ENCODE measurements around the gene U2AF1L4.

The U2AF1L4 gene

DNA sequence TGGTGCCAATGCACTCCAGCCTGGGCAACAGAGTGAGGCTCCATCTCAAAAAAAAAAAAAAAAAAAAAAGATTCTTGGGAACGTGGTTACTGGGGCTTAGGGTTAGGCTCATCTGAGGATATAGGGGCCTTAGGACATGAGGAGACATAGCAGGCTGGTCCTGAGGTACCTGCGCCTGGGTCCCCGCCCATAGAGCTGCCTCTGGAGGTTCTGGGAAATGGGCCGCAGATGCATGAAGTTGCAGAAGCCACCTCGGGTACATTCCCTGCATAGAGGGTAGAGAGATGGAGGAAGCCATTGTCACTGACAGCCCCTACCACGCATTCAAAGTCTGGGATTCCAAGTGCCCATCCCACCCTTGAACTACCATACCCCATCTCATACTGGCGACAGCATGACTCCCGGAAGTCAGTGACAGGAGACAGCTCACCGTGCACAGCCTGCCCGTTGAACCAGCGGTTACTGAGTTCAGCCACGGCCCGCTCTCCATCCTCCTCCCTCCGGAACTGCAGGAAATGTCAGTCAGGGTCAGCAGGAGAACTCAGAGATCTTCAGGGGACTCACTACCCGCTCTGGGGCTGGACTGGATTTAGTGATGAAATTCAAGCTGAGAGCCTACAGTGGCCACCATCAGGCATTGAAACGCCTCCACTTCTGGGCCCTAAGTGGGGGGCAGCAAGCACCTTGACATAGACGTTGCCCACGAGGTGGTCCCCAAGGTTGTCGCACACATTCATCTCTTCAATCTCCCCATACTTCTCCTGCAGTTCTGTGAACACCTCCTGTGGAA lies 1.4 kb downstream of the U2AF1L4 start:
- DNase-seq = no peak

DNA sequence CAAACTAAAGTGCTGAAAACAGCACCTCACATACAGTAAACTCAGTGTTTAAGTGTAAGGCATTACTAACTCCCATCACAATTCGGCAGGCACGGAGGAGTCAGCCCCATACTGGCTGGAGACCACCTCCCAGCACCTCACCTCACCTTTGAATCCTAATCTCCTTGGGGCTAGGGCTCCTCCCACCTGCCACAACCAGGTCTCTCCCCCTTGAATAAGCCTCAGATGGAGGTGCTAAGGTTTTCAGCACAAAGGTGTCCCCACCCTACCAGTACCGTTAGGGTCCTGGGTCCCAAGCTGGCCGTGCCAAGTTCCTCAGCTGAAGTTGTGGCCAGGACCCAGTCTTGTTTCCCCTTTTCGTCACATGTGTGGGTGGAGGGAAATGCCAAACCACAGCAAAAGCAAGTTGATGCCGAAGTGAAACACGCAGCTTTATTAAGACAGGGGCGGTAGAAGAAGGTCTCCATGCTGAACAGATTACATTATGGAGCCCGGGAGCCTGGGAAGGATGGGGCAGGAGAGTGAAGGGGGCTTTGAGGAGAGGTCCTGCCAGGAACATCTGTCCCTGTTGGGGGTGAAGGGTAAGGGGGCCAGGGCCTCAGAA lies 3.0 kb downstream of the U2AF1L4 start, which contains the start of gene IGFLR1:
TSS of gene IGFLR1 (minus strand) at position 332 of the 604 bp plus-strand sequence. CDS start 1,272 bp downstream, outside the sequence.
- peak in 11 of 58 donors; percentile 2 to 25 (median 15) for DNase-seq

DNA sequence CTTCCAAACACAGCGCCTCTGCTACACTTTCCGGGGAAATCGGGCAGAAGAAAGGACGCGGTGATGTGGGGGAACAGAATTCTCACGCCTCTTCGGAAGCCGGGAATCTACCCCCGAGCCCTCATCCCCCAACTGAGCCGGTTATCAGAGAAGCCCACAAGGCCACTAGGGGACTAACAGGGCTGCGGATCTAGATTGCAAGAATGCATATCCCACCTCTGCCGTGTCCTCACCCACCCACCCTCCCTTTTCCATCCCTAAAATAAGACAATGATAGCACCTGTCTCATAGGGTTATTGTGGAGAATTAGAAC lies 4.1 kb downstream of the U2AF1L4 start:
- DNase-seq = no peak

GRCh38 chr19:35740423-35741202 lies 4.6 kb downstream of the U2AF1L4 start:
- DNase-seq = peak; percentile 80 to 99 (median 97)

GRCh38 chr19:35740108-35740422 lies 5.2 kb downstream of the U2AF1L4 start:
- no peak for DNase-seq

GRCh38 chr19:35739275-35740107 lies 5.7 kb downstream of the U2AF1L4 start:
- peak in 1 of 58 donors; percentile 28 for DNase-seq

- DNase-seq = no peak
Measured at GRCh38 chr19:35738887-35739229, 6.4 kb downstream of the U2AF1L4 start.

GRCh38 chr19:35738021-35738886 lies 7.0 kb downstream of the U2AF1L4 start:
- no peak for DNase-seq

DNA sequence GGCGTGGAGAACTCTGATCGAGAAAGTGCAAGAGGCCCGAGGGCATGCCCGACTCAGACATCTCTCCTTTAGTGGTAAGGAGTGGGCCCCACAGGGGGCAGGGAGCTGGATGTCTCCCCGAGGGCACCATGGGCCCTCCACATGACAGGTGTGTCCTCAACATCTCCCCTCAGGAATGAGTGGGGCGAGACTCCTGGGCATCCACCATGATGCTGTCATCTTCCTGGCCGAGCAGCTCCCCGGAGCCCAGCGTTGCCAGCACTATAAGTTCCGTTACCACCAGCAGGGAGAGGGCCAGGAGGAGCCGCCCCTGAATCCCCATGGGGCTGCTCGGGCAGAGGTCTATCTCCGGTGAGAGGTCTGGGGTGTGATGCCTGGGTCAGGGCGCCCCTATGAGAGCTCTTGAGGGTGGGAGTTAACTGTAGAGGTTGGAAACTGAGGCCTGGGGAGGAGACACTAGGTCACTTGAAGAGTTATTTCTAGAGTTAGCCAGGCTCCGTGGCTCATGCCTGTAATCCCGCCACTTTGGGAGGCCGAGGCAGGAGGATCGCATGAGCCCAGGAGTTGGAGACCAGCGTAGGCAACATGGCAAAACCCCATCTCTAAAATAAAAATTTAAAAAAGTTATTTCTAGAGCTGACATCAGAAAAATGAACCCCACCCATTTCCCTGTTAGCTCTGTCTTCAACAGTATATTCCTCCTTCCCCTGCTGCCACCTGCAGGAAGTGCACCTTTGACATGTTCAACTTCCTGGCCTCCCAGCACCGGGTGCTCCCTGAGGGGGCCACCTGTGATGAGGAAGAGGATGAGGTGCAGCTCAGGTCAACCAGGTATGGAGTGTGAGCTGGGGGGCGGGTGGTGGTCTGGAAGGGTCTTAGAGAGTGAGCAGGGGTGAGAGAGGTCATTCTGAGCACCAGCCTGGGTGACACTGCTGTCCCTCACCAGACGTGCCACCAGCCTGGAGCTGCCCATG lies 8.0 kb downstream of the U2AF1L4 start:
- no peak for DNase-seq

DNA sequence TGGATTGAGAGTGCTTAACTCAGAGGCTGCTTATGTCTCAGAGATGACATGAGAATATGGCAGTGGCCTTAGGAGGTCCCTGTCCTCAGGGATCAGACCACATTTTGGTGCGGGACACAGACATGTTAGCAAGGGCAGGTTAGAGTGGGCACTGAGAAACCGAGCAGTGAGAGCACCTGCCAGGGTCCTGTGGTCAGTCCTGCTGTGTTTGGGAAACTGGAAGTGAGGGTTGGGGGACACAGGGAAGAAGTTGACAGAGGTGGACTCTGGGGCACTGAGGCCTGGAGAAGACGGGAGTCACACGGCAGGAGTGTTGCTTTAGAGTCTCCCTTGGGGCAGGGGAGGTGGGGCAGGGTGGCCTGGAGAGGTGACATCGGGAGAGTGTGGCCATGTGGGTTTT lies 10.3 kb downstream of the U2AF1L4 start:
- DNase-seq = no peak

DNA sequence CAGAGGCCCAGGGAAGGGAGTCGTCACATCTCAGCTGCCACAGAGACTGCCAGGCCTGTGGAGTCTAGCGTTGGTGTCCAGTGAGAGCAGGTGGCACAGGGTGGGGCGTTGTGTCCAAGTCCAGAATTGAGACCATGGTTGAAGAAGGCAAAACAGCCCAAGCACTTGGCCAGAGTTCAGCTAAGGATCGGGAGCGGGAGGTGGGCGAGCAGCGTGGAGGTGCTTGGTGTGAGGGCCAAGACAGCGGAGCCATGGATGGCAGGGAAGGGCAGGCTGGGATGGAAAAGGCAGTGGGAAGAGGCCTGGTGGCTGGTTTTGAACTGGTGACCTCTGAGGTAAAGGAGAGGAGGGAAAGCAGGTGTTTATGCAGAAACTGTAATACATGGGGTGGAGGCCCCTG lies 10.9 kb downstream of the U2AF1L4 start:
- DNase-seq = no peak

- DNase-seq = no peak
Measured at GRCh38 chr19:35733180-35734125, 11.8 kb downstream of the U2AF1L4 start.

DNA sequence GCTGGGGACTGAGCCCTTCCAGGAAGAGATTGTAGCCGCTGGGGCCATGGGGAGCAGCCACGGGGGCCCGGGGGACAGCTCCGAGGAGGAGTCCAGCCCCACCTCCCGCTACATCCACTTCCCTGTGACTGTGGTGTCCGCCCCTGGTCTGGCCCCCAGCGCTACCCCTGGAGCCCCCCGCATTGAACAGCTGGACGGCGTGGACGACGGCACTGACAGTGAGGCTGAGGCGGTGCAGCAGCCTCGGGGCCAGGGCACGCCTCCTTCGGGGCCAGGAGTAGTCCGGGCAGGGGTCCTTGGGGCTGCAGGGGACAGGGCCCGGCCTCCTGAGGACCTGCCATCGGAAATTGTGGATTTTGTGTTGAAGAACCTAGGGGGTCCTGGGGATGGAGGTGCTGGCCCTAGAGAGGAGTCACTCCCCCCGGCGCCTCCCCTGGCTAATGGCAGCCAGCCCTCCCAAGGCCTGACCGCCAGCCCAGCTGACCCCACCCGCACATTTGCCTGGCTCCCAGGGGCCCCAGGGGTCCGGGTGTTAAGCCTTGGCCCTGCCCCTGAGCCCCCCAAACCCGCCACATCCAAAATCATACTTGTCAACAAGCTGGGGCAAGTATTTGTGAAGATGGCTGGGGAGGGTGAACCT lies 12.6 kb downstream of the U2AF1L4 start:
- no peak for DNase-seq

DNA sequence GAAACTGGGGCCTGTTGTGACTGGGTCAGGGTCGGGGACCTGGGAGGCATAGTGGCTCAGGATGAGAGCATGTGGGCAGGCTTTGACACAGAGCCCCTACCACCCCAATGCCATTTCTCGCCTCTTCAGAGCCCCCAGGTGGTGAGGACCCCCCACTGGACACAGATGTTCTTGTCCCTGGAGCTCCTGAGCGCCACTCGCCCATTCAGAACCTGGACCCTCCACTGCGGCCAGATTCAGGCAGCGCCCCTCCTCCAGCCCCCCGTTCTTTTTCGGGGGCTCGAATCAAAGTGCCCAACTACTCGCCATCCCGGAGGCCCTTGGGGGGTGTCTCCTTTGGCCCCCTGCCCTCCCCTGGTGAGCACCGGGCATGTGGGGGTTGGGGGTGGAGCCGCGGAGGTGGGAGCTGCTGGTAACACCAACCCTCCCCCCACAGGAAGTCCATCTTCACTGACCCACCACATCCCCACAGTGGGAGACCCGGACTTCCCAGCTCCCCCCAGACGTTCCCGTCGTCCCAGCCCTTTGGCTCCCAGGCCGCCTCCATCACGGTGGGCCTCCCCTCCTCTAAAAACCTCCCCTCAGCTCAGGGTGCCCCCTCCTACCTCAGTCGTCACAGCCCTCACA lies 13.3 kb downstream of the U2AF1L4 start:
- no peak for DNase-seq

DNA sequence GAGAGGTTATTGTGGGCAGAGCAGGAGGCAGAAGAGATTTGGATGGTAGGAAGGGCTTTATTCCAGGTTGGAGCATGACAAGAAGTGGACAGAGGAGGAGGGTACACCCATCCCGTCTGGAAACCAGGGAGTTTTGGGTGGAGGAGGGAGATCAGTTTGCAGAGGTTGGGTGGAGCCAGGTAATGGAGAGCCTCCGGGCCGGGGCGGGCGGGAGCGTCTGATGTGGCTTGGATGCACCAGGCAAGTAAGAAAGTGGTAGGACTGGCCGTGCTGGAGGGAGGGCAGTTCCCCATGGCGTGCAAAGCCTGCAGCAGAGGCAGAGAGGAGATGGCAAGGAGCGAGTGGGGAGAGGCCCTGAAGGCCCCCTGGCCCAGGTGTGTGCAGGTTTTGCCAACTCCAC lies 13.9 kb downstream of the U2AF1L4 start:
- DNase-seq = no peak

DNA sequence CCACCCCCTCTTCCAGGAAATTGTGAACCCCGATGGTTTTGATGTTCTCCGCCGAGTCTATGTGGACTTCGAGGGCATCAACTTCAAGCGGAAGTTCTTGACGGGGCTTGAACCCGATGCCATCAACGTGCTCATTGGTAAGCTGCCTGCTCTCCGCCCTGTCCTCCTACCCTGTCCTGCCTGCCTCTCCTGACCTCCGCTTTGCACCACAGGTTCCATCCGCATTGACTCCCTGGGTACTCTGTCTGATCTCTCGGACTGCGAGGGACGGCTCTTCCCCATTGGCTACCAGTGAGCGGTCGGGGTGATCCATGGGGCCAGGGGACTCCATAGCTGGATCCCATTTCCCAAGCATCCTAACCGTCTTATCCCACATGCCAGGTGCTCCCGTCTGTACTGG lies 14.9 kb downstream of the U2AF1L4 start:
- no peak for DNase-seq

DNA sequence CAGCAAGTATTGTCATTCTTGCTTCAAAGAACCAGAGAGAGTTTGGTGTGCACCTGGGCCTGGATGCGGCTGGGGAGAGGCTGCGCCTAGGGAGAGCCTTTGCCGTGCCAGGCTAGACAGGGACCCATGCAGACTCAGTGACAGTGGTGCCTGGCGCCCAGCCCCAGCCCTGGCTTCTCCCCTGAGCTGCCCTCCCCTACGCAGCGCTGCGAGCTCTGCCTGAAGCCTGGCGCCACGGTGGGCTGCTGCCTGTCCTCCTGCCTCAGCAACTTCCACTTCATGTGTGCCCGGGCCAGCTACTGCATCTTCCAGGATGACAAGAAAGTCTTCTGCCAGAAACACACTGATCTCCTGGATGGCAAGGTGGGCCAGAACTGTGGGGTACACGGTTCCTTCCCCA lies 15.5 kb downstream of the U2AF1L4 start:
- DNase-seq = no peak

All from anterior cingulate cortex (tissue), 58 donors.